Glutamatergic neuron (in vitro differentiated cells): Measurements from ENCODE around the gene ACOXL. TPM values are rescaled to one million over a fixed set of nuclear protein-coding genes. Genes with fewer than 3 reads are reported as not detected.
A peak's percentile ranks its signal among the peaks of the same experiment; 100 is the strongest.

Experiments used
- DNase-seq: peaks from one replicate; pipeline ENCODE4 v3.0.0; 2022
- H3K27ac Mint-ChIP-seq: one replicate; pipeline ENCODE4 v1.8.0; 2020; ENCODE audit warnings: mild to moderate bottlenecking, mixed read lengths, inconsistent platforms; ENCODE audit not compliant: unreplicated experiment
- H3K27me3 Mint-ChIP-seq: one replicate; pipeline ENCODE4 v1.8.0; 2020; ENCODE audit warnings: mild to moderate bottlenecking, moderate library complexity, mixed read lengths, inconsistent platforms; ENCODE audit not compliant: unreplicated experiment
- H3K36me3 Mint-ChIP-seq: one replicate; pipeline ENCODE4 v1.8.0; 2020; ENCODE audit warnings: mild to moderate bottlenecking, mixed read lengths, inconsistent platforms; ENCODE audit not compliant: unreplicated experiment
- H3K4me1 Mint-ChIP-seq: one replicate; pipeline ENCODE4 v1.8.0; 2020; ENCODE audit warnings: mild to moderate bottlenecking, low read depth, mixed read lengths, inconsistent platforms; ENCODE audit not compliant: unreplicated experiment
- H3K4me3 Mint-ChIP-seq: one replicate; pipeline ENCODE4 v1.8.0; 2020; ENCODE audit warnings: mild to moderate bottlenecking, mixed read lengths, inconsistent platforms; ENCODE audit not compliant: unreplicated experiment
- H3K9me3 Mint-ChIP-seq: one replicate; pipeline ENCODE4 v1.8.0; 2020; ENCODE audit warnings: mild to moderate bottlenecking, moderate library complexity, mixed read lengths, inconsistent platforms; ENCODE audit not compliant: unreplicated experiment
- CTCF ChIP-seq: fragments of 200-600 bp; sonication (generic); IDR thresholded peaks from one replicate; pipeline ENCODE4 v1.5.0; 2021; ENCODE audit not compliant: partially characterized antibody, unreplicated experiment
- total RNA-seq: library from RNA; stranded (reverse); fragmentation: NEBNext Ultra II Directional; extraction: Animal tissue kit (Norgen Biotek cat#: 25700); gene quantifications from one replicate; pipeline ENCODE4 v1.2.1, GENCODE V29; 2021; ENCODE audit not compliant: unreplicated experiment

Gene ACOXL
- total RNA-seq, 1 donor from 2014 or later = 1.4 TPM

GRCh38 chr2:110851531-110851930 is 119.2 kb downstream of the ACOXL start:
- H3K9me3 Mint-ChIP-seq = peaks cover 2% of the 10 kb centered on the region
- H3K27me3 Mint-ChIP-seq = peaks cover 4% of the 10 kb centered on the region
- no peak overlapping the region for H3K4me3 Mint-ChIP-seq
- DNase-seq = no peak
- no peaks in the 10 kb centered on the region for H3K36me3 Mint-ChIP-seq
- H3K4me1 Mint-ChIP-seq = peaks cover 7% of the 10 kb centered on the region
- H3K27ac Mint-ChIP-seq = no peak overlapping the region
- TF ChIP-seq CTCF = no peak

GRCh38 chr2:110852051-110852450 is 119.7 kb downstream of the ACOXL start:
- Mint-ChIP-seq H3K9me3 (peaks cover 2% of the 10 kb centered on the region), H3K4me1 (peaks cover 7% of the 10 kb centered on the region), H3K27ac (no peak overlapping the region), H3K27me3 (peaks cover 4% of the 10 kb centered on the region), H3K36me3 (no peaks in the 10 kb centered on the region), H3K4me3 (no peak overlapping the region)
- no peak for DNase-seq
- TF ChIP-seq CTCF = no peak

DNA sequence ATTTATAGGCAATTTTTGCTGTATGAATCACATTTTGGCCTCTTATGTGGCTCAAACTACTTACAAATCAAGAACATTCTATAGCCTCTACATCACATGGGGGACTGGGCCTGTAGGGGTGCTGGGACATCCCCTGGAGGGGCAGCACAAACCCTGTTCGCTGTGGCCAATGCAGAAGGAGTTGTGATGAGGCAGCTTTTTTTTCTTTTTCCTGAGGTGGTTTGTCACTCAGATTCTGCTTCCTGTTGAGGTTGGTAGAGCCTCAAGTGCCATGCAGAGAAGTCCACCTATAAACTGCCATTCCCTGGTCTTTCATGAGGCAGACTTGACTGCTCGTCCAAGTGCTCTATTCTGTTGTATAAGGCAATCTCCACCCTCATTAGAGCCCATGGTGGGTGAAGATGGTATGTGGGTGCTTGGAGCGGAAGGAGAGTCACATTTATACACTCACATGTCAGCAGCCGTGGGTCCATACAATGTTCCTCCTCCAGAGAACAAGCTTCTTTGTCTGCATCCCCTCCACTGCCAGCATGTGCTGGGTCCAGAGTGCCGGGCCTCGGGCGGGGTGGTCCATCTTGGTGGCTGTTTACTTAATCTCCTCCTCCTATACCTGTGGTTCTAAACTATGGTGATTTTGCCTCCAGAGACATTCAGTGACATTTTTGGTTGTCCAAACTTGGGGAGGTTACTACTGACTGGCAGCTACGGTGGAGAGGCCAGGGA is 120.3 kb downstream of the ACOXL start:
- Mint-ChIP-seq H3K4me1 (peaks cover 7% of the 10 kb centered on the region), H3K9me3 (peaks cover 2% of the 10 kb centered on the region), H3K4me3 (no peak overlapping the region), H3K27me3 (peaks cover 2% of the 10 kb centered on the region), H3K36me3 (no peaks in the 10 kb centered on the region), H3K27ac (no peak overlapping the region)
- no peak for DNase-seq
- no peak for TF ChIP-seq CTCF

- Mint-ChIP-seq H3K4me1 (peaks cover 11% of the 10 kb centered on the region), H3K9me3 (peaks cover 4% of the 10 kb centered on the region), H3K27ac (no peak overlapping the region), H3K4me3 (no peak overlapping the region), H3K27me3 (peaks cover 7% of the 10 kb centered on the region), H3K36me3 (no peaks in the 10 kb centered on the region)
- no peak for TF ChIP-seq CTCF
- peak; percentile 67 for DNase-seq
Measured at GRCh38 chr2:110853516-110853915, 121.1 kb downstream of the ACOXL start.

DNA sequence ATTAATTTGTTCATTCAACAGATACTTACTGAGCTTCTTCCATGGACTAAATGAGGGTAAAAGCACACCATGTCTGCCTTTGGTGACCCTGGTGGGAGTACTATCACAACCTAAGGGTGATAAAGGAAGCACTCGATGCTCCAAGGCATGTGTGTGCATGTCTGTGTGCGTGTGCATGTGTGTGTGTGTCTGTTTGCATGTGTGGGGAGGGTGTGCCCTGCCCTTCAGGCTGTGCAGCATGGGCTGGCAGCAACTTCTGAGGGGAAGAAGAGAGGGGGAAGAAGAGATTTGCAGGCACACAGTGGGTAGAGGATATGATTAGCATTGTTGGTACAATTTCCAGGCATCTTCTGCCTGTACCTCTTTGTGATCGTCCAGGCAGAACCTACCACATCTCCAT is 121.6 kb downstream of the ACOXL start:
- H3K27me3 Mint-ChIP-seq = peaks cover 7% of the 10 kb centered on the region
- no peak overlapping the region for H3K27ac Mint-ChIP-seq
- peaks cover 11% of the 10 kb centered on the region for H3K4me1 Mint-ChIP-seq
- no peak overlapping the region for H3K4me3 Mint-ChIP-seq
- DNase-seq = no peak
- H3K9me3 Mint-ChIP-seq = peaks cover 3% of the 10 kb centered on the region
- no peak for TF ChIP-seq CTCF
- no peaks in the 10 kb centered on the region for H3K36me3 Mint-ChIP-seq
